Osteoblast (primary cell): ENCODE measurements around the gene RETREG1. TPM values are rescaled to one million over a fixed set of nuclear protein-coding genes. Genes with fewer than 3 reads are reported as not detected.

Experiments
- DNase-seq: peaks from one replicate; pipeline ENCODE4 v3.0.0; 2011; ENCODE audit warnings: low spot score, mixed read lengths; ENCODE audit not compliant: insufficient read length; ENCODE audit errors: missing footprints
- H2AFZ ChIP-seq: 2 replicates; pipeline ENCODE4 v1.6.0; 2011; ENCODE audit warnings: mild to moderate bottlenecking, low read length
- H3K27ac ChIP-seq: 2 replicates; pipeline ENCODE4 v1.5.1; 2011; ENCODE audit warnings: mild to moderate bottlenecking, low read depth, low read length, moderate library complexity
- H3K27me3 ChIP-seq: 2 replicates; pipeline ENCODE4 v1.6.0; 2012; ENCODE audit warnings: mild to moderate bottlenecking, control low read depth, inconsistent platforms, low read length, moderate library complexity; ENCODE audit not compliant: insufficient read depth
- H3K36me3 ChIP-seq: 2 replicates; pipeline ENCODE4 v1.5.1; 2011; ENCODE audit warnings: mild to moderate bottlenecking, low read length, control low read depth, moderate library complexity; ENCODE audit not compliant: insufficient read depth
- H3K4me1 ChIP-seq: 2 replicates; pipeline ENCODE4 v1.5.1; 2011; ENCODE audit warnings: mild to moderate bottlenecking, low read length, control low read depth, moderate library complexity; ENCODE audit not compliant: insufficient read depth
- H3K4me2 ChIP-seq: 2 replicates; pipeline ENCODE4 v1.6.0; 2011; ENCODE audit warnings: mild to moderate bottlenecking, low read length; ENCODE audit not compliant: insufficient read depth
- H3K4me3 ChIP-seq: fragments of 200-600 bp; sonication (generic); 3 replicates; pipeline ENCODE4 v1.5.1; 2012; ENCODE audit warnings: mild to moderate bottlenecking, low read length, inconsistent platforms; ENCODE audit not compliant: insufficient read depth
- H3K79me2 ChIP-seq: 2 replicates; pipeline ENCODE4 v1.6.0; 2012; ENCODE audit warnings: mild to moderate bottlenecking, low read length, control low read depth, inconsistent platforms; ENCODE audit not compliant: insufficient read depth
- H3K9me3 ChIP-seq: 2 replicates; pipeline ENCODE4 v1.5.1; 2011; ENCODE audit warnings: low read depth, low read length, control low read depth
- H4K20me1 ChIP-seq: 2 replicates; pipeline ENCODE4 v1.6.0; 2012; ENCODE audit warnings: mild to moderate bottlenecking, low read length, control low read depth; ENCODE audit not compliant: insufficient read depth
- CTCF ChIP-seq: IDR thresholded peaks from 2 replicates; pipeline ENCODE4 v1.5.1; 2011; ENCODE audit warnings: mild to moderate bottlenecking, low read depth, low read length, moderate library complexity; ENCODE audit errors: extremely low read depth
- total RNA-seq: library from RNA; depleted of rRNA; stranded (reverse); fragments of >200 nt; gene quantifications from 2 replicates; pipeline ENCODE4 v1.2.3, GENCODE V29; 2012

RETREG1 gene
- total RNA-seq, 1 donor: 8.3 TPM

- Histone ChIP-seq H2AFZ (no peak overlapping the region), H3K79me2 (no peaks in the 10 kb centered on the region), H3K27ac (no peak overlapping the region), H3K4me1 (peaks cover 3% of the 10 kb centered on the region), H3K4me3 (no peak overlapping the region), H3K36me3 (no peaks in the 10 kb centered on the region), H4K20me1 (no peaks in the 10 kb centered on the region), H3K9me3 (no peaks in the 10 kb centered on the region), H3K27me3 (no peaks in the 10 kb centered on the region), H3K4me2 (no peak overlapping the region)
- TF ChIP-seq CTCF: no peak
- no peak for DNase-seq
These were observed 20.8 kb downstream of the RETREG1 start for GRCh38 chr5:16595881-16596580.

GRCh38 chr5:16593628-16594027 is 23.2 kb downstream of the RETREG1 start:
- Histone ChIP-seq H4K20me1 (no peaks in the 10 kb centered on the region), H3K4me3 (no peak overlapping the region), H3K36me3 (no peaks in the 10 kb centered on the region), H3K27me3 (no peaks in the 10 kb centered on the region), H3K79me2 (no peaks in the 10 kb centered on the region), H2AFZ (no peak overlapping the region), H3K4me2 (no peak overlapping the region), H3K9me3 (no peaks in the 10 kb centered on the region), H3K4me1 (peaks cover 3% of the 10 kb centered on the region), H3K27ac (no peak overlapping the region)
- DNase-seq: no peak
- TF ChIP-seq CTCF: no peak

- Histone ChIP-seq H4K20me1 (no peaks in the 10 kb centered on the region), H3K36me3 (no peaks in the 10 kb centered on the region), H3K4me3 (no peak overlapping the region), H3K9me3 (no peaks in the 10 kb centered on the region), H3K4me1 (peaks cover 3% of the 10 kb centered on the region), H3K27ac (no peak overlapping the region), H3K27me3 (no peaks in the 10 kb centered on the region), H3K79me2 (no peaks in the 10 kb centered on the region), H3K4me2 (no peak overlapping the region), H2AFZ (peak overlapping the region; percentile 49)
- no peak for DNase-seq
- TF ChIP-seq CTCF: no peak
These were observed 23.8 kb downstream of the RETREG1 start for GRCh38 chr5:16593013-16593412.

GRCh38 chr5:16592255-16592654 is 24.5 kb downstream of the RETREG1 start:
- Histone ChIP-seq H3K4me3 (no peak overlapping the region), H2AFZ (no peak overlapping the region), H3K4me1 (peaks cover 3% of the 10 kb centered on the region), H3K9me3 (no peaks in the 10 kb centered on the region), H4K20me1 (no peaks in the 10 kb centered on the region), H3K27ac (no peak overlapping the region), H3K79me2 (no peaks in the 10 kb centered on the region), H3K36me3 (no peaks in the 10 kb centered on the region), H3K27me3 (no peaks in the 10 kb centered on the region), H3K4me2 (no peak overlapping the region)
- TF ChIP-seq CTCF: no peak
- no peak for DNase-seq
